GM21515 (cell line): Measurements from ENCODE around the gene FRK.

Experiments
- ATAC-seq: cut with Tn5 transposase; IDR thresholded peaks from one replicate; pipeline ENCODE4 v1.9.1; 2021; ENCODE audit not compliant: unreplicated experiment

The FRK gene

GRCh38 chr6:116036075-116036773, 24.5 kb downstream of the FRK start:
- ATAC-seq: no peak

- ATAC-seq: no peak
Observed at GRCh38 chr6:116035616-116036015, 25.1 kb downstream of the FRK start.

GRCh38 chr6:116034327-116034726, 26.4 kb downstream of the FRK start:
- no peak for ATAC-seq

- no peak for ATAC-seq
Observed at GRCh38 chr6:116033687-116034303, 26.9 kb downstream of the FRK start.

GRCh38 chr6:116030770-116031169, 29.9 kb downstream of the FRK start:
- ATAC-seq: no peak

GRCh38 chr6:116029535-116029934, 31.2 kb downstream of the FRK start:
- ATAC-seq: peak; percentile 51

- no peak for ATAC-seq
Observed at GRCh38 chr6:116028233-116028632, 32.5 kb downstream of the FRK start.

- peak; percentile 41 for ATAC-seq
Observed at GRCh38 chr6:116027801-116028200, 32.9 kb downstream of the FRK start.

- ATAC-seq: no peak
Observed at GRCh38 chr6:116025405-116025804, 35.3 kb downstream of the FRK start.

- ATAC-seq: no peak
Observed at GRCh38 chr6:116022841-116023445, 37.7 kb downstream of the FRK start.

- ATAC-seq: no peak
Observed at GRCh38 chr6:116020738-116021137, 40.0 kb downstream of the FRK start.

GRCh38 chr6:116019428-116019827, 41.3 kb downstream of the FRK start:
- peak; percentile 69 for ATAC-seq

GRCh38 chr6:116018976-116019375, 41.7 kb downstream of the FRK start:
- ATAC-seq: peak; percentile 3

GRCh38 chr6:116017546-116018295, 43.0 kb downstream of the FRK start:
- ATAC-seq: no peak

- ATAC-seq: no peak
Observed at GRCh38 chr6:116016846-116017545, 43.7 kb downstream of the FRK start.

- ATAC-seq: no peak
Observed at GRCh38 chr6:116015983-116016382, 44.7 kb downstream of the FRK start.

- no peak for ATAC-seq
Observed at GRCh38 chr6:116015561-116015960, 45.1 kb downstream of the FRK start.

- no peak for ATAC-seq
Observed at GRCh38 chr6:116012951-116013350, 47.7 kb downstream of the FRK start.

- ATAC-seq: no peak
Observed at GRCh38 chr6:116012471-116012949, 48.2 kb downstream of the FRK start.

GRCh38 chr6:116011520-116011919, 49.2 kb downstream of the FRK start:
- peak; percentile 41 for ATAC-seq
